NCI-H524 treated with DMSO at 0.1 percent for 48 hours (cell line): Measurements from ENCODE around the gene FYN.
"Not testable (repeated sequence)": the region's sequence is repeated elsewhere in the genome, so short reads cannot be mapped to it uniquely, and the experiment has no call there.

Experiments used
- DNase-seq: peaks from one replicate; lab custom pipeline; 2025; lab: John Stamatoyannopoulos, UW

The FYN gene

GRCh38 chr6:111850295-111850937 is 22.8 kb downstream of the FYN start:
- DNase-seq = no peak

- DNase-seq = no peak
Observed at GRCh38 chr6:111849298-111849697, 24.0 kb downstream of the FYN start.

GRCh38 chr6:111848262-111848812 is 24.9 kb downstream of the FYN start:
- no peak for DNase-seq

DNA sequence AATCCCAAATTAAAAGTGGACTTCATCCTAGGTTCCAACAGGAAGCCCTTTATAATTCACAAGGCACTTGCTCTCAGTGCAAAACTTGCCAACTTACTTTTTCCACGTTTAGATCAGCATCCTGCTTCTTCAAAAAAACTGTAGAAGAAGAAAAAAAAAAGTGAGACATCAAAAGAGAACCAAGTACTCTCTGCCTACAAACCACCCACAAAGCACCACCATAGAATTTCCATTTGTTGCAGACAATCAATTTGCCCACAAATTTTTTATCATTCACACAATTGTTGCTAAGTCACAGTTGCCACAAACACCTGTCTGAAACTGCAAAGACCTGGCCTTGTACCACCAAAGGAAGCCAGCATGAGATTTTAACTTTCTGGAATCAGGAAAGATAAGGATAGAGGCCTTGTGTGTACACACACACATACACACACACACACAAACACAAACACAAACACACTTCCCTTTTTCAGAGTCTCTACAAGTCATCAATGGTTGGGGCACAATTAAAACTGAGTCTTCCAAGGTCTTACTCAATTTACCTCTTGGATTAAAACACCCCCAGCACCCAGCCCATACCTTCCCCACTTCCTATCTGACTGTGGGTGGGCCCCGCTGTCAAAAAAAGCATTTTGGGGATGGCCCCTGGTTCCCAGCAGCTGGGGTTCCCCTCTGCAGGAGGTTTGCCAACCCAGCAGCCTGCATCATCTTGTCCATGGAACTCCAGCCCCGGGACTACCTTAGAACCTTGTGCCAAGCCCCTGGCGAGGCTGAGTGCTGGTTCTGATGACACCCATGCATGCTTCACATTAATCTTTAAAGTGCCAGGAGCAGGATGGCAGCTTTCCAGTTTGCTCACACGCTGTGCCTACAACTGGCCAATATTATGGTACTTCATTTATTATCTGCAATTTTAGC is 26.5 kb downstream of the FYN start:
- no peak for DNase-seq

DNA sequence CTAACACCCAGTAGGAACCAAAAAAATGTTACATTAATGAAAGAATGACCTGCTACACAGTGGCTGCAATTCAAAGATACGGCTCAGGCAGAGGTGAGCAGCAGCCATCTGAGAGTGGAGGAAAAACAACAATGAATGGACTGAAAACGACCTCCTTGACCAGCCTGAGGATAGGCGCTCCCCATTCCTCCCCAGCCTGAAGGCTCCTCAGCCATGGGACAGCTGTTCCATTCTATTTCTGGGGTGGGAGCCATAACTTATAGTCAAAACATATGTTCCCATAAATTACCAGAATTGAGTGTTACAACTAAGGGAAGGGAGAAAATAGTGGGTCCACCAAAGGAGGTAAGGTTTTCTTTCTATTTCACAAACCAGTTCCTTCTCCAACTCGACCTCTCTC is 27.2 kb downstream of the FYN start:
- no peak for DNase-seq

DNA sequence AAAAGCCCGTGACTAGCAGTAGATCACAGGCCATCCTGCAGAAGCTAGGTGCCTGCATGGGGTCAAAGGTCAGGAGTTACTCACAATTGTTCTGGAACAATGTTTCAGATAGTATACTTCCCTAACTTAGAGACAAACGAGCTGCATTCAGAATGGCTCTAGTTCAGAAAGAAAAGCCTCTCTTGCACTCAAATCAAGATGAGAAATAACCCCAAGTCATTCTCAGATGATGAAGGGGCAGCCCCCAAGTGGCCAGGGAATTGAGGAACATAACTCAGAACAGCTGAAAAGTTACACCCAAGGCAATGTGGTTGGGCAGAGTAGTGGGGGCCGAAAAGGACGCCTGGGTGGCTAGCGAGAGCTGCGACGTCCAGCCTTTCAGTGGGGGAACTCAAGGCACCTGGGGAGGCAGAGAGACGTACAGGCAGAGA is 27.8 kb downstream of the FYN start:
- no peak for DNase-seq

DNA sequence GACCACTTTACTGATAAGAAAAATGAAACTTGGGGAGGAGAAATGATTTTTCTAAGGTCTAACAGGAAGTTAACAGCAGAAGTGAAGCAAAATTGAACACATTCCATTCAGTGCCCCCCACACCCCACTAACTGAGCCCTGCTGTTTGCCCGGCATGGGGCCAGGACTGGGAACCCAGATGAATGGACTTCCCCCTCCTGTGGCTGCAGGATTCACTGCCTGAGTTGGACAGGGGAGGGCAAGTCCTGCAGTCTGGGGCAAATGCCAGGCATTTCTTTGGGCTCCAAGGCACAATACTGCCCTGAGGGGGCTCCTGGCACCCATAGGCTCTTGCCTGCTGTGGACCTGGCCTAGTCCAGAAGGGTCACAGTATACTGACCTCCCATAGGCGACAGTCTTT is 28.3 kb downstream of the FYN start:
- DNase-seq = no peak

GRCh38 chr6:111844376-111844775 is 28.9 kb downstream of the FYN start:
- no peak for DNase-seq

- DNase-seq = no peak
Observed at GRCh38 chr6:111843347-111844147, 29.7 kb downstream of the FYN start.

DNA sequence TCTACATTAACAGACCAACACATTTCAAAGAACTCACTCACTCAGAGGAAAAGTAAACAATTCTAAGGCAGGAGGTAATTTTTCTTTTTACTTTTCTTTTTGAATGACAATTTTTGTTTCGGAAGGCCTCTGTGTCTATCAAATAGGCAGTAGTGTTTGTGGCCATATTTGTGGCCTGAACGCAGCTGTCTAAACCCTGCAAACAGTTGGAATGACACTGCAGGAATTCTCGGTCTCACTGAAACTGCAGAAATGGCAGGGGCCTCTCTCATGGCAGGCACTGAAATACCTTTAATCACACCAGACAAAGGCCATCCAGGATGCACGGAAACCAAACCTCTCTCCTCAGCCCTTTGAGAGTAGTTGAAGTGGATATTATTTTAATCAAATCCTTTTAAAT is 30.4 kb downstream of the FYN start:
- DNase-seq = no peak

GRCh38 chr6:111842271-111842822 is 30.9 kb downstream of the FYN start:
- no peak for DNase-seq

DNA sequence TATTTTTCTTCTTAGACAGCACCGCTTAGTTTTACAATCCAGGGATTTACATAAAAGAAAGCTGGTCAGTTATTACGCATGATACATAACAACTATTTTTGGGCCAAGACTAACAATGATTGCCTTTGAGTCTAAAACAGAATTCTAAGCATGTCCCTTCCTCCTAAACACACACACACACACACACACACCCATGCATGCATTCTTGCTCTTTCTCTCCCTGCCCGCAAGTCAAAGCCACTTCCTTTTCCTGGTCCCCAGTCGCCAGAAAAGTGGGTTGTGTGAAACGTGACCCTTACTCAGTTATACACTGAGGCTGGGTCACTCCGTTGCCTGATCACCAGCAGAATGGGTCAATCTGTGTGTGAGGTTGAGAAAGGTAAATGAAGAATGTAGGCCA is 31.4 kb downstream of the FYN start:
- no peak for DNase-seq

GRCh38 chr6:111840803-111841202 is 32.4 kb downstream of the FYN start:
- no peak for DNase-seq

GRCh38 chr6:111838749-111839484 is 34.3 kb downstream of the FYN start:
- no peak for DNase-seq

DNA sequence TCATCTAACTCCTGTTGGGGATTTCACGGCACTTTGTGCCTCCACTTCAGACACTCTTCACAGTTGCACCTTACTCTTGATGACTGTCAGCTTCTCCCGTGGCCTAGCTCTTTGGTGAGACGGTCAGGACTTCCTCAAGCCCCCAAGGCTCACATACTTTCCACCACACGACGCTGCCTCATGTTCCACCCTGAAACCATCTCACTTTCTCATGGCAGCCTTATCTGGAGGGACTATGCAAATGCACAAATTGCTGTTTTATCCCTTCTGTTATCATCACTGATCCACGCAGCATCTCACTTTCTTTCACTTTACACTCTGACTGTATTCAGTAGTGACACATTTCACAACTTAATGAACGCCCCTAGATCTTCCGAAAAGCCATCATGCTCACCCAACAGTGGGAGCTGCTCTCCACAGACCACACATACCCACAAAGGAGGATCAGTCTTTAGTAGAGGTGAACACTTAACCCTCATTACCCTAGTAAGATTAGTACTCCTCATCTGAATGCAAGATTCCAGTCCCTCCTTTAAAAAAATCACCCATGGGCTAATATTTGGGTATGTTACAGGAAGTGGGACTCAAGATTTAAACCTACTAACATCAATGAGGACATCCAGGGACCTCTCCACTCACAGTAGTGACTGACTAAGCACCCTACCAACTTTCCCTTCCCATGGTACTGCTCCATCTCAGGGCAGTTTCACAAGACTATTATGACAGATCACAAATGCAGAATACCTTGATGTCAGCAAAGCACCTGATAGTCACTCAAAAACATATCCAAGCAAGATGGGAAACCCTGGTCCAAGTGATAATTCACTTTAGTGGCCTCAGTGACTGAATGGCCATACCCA is 35.4 kb downstream of the FYN start:
- DNase-seq = no peak

DNA sequence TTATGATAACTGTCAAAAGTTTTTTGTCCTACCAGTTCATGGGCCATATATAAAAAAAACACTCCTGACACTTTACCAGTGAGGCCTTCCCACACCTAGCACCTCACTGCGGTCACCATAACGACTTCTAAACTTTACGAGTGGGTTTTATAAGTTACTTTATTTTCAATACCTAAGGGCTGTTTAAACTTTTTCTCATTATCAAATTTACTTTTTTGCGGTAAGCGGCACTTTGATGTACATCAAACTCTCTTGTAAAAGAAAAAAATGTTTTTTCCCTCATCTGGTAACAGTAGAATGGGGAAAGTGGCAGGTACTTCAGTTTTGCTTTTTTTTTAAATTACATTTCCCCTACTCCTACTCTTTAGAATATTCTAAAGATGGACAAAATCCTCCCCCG is 36.2 kb downstream of the FYN start:
- no peak for DNase-seq

DNA sequence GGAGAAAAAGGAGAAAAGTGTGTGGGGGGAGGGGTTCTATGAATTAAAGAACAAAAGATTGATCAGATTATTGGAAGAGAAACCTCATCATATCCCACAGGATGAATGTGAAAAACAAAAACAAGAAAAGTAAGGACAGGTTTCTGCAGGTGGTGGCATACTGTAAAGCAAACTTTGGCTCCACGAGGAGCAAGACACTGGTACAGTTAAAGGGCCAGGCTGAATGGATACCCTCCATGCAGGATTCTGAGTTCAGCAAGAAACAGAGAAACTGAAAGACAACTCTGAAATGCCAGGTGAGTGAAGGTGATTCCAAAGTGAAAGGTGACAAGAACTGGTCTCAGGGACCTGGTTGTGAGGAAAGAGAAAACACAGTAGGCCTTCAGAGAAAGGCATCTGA is 37.4 kb downstream of the FYN start:
- no peak for DNase-seq

DNA sequence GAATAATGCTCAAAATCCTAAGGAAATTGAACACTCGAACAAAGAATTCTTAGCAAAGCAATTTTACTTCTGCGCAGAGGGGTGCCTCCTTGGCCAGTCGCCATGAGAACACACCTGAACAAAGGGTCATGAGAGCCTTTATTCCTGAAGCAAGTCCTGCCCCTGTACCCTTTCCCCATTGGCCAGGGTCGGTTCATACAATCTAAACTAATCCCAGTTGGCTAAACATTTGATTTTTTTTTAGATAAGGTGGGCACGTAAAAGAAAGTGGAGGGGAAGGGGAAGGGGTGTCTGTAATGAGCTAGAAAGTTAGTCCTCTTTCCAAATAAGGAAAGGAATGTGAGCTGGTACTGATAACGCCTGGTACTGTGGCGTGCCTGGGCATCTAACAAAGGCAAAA is 37.9 kb downstream of the FYN start:
- not testable (repeated sequence) for DNase-seq

GRCh38 chr6:111834356-111834755 is 38.9 kb downstream of the FYN start:
- DNase-seq = no peak

DNA sequence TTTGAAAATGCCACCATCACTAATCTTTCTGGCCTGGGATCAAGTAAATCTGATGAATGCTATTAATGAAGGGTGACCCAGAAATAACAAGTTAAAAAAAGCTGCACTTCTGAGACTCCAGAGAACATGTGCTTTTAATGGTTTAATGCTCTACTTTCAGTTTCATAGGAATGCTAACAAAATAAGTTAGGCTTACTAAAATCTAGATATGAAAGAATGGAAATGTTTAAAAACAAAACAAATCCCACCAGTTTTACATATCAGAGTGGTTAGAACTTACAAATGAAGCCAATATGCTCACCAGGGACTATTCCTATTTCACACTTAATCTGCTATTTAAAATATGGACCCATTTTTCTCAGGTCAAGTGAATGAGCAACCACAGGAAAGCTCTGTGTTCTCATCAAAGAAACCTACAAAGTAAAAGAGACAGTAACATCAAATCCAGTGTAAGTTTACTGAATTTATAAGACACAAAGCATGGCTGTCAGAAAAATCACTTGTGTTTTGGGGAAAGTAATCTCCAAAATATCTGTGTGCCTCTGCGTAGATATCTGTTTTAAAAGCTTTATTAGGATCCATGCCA is 40.3 kb downstream of the FYN start:
- no peak for DNase-seq
